Measurements from ENCODE around the gene CFAP44.
"Not testable (repeated sequence)": the region's sequence is repeated elsewhere in the genome, so short reads cannot be mapped to it uniquely, and the experiment has no call there.

The CFAP44 gene

GRCh38 chr3:113441051-113441770 is at the start of gene CFAP44:
CFAP44 (minus strand) TSS chr3:113441493; CDS start chr3:113433664, 7,829 bp downstream.
- no peak for DNase-seq

- no peak for DNase-seq
Measured at GRCh38 chr3:113485161-113485609, 43.9 kb upstream of the CFAP44 start.

- no peak for DNase-seq
Measured at GRCh38 chr3:113468539-113468938, 27.2 kb upstream of the CFAP44 start.

- DNase-seq = no peak
Measured at GRCh38 chr3:113461488-113461887, 20.2 kb upstream of the CFAP44 start.

GRCh38 chr3:113458554-113458953 is 17.3 kb upstream of the CFAP44 start:
- DNase-seq = not testable (repeated sequence)

- DNase-seq = no peak
Measured at GRCh38 chr3:113455446-113455845, 14.2 kb upstream of the CFAP44 start.

- DNase-seq = no peak
Measured at GRCh38 chr3:113454630-113455029, 13.3 kb upstream of the CFAP44 start.

GRCh38 chr3:113454057-113454456 is 12.8 kb upstream of the CFAP44 start:
- DNase-seq = no peak

- no peak for DNase-seq
Measured at GRCh38 chr3:113450911-113451310, 9.6 kb upstream of the CFAP44 start.

- no peak for DNase-seq
Measured at GRCh38 chr3:113439606-113440005, 1.7 kb downstream of the CFAP44 start.

- DNase-seq = no peak
Measured at GRCh38 chr3:113438224-113438623, 3.1 kb downstream of the CFAP44 start.

GRCh38 chr3:113437411-113437810 is 3.9 kb downstream of the CFAP44 start:
- no peak for DNase-seq

GRCh38 chr3:113436809-113437208 is 4.5 kb downstream of the CFAP44 start:
- no peak for DNase-seq

GRCh38 chr3:113431811-113432210 is 9.5 kb downstream of the CFAP44 start:
- no peak for DNase-seq

GRCh38 chr3:113428581-113428980 is 12.7 kb downstream of the CFAP44 start:
- no peak for DNase-seq

- no peak for DNase-seq
Measured at GRCh38 chr3:113423699-113424098, 17.6 kb downstream of the CFAP44 start.

- no peak for DNase-seq
Measured at GRCh38 chr3:113421082-113421481, 20.2 kb downstream of the CFAP44 start.

- DNase-seq = no peak
Measured at GRCh38 chr3:113409676-113410075, 31.6 kb downstream of the CFAP44 start.

- no peak for DNase-seq
Measured at GRCh38 chr3:113405180-113405579, 36.1 kb downstream of the CFAP44 start.

- DNase-seq = no peak
Measured at GRCh38 chr3:113404637-113405036, 36.7 kb downstream of the CFAP44 start.

Data from NK-92 treated with Interleukin-12 subunit alpha and Interleukin-12 subunit beta, amount 100 ng/mL, for 24 hours (cell line).